HepG2 (cell line): Measurements from ENCODE around the gene TBRG1. TPM values are rescaled to one million over a fixed set of nuclear protein-coding genes. Genes with fewer than 3 reads are reported as not detected.

Experiments used
- CC2D1A ChIP-seq: sonication (generic); formaldehyde crosslinking; IDR thresholded peaks from 2 replicates; pipeline ENCODE4 v1.8.1; 2023; ENCODE audit warnings: mild to moderate bottlenecking, missing genetic modification reagents
- DNMT3B ChIP-seq: conservative IDR thresholded peaks from 2 replicates; pipeline ENCODE4 v1.6.1; 2016; ENCODE audit warnings: missing biosample characterization, control low read depth
- IRF2 ChIP-seq: IDR thresholded peaks from 2 replicates; pipeline ENCODE4 v1.6.1; 2018; ENCODE audit warnings: missing genetic modification reagents, missing compliant biosample characterization
- KDM1A ChIP-seq: IDR thresholded peaks from 2 replicates; pipeline ENCODE4 v1.6.1; 2016; ENCODE audit warnings: missing compliant biosample characterization
- MAFF ChIP-seq: IDR thresholded peaks from 2 replicates; pipeline ENCODE4 v1.6.1; 2011; ENCODE audit warnings: low read depth, low read length, improper control_type of control experiment
- MIER2 ChIP-seq: IDR thresholded peaks from 2 replicates; pipeline ENCODE4 v1.6.1; 2016; ENCODE audit warnings: missing biosample characterization, missing genetic modification reagents
- MXI1 ChIP-seq: IDR thresholded peaks from 3 replicates; pipeline ENCODE4 v1.6.1; 2012; ENCODE audit warnings: low read depth, low read length, inconsistent platforms, borderline replicate concordance
- NFKB2 ChIP-seq: sonication (generic); formaldehyde crosslinking; IDR thresholded peaks from 2 replicates; pipeline ENCODE4 v1.4.0; 2020; ENCODE audit warnings: missing genetic modification reagents, borderline replicate concordance
- NFYC ChIP-seq: IDR thresholded peaks from 2 replicates; pipeline ENCODE4 v1.6.1; 2016; ENCODE audit warnings: missing genetic modification reagents, missing compliant biosample characterization
- POLR2A ChIP-seq, 2 experiments: IDR thresholded peaks; 2 replicates each; pipeline ENCODE4 v1.6.1; 2011; ENCODE audit warnings: low read depth in 2 of 2, low read length in 2 of 2, mild to moderate bottlenecking in 1 of 2, moderate library complexity in 1 of 2; ENCODE audit not compliant: insufficient read depth in 1 of 2
- RAD51 ChIP-seq: fragments of 450-650 bp; IDR thresholded peaks from 2 replicates; pipeline ENCODE4 v1.6.1; 2016; ENCODE audit warnings: borderline replicate concordance
- SNAPC4 ChIP-seq: sonication (generic); formaldehyde crosslinking; IDR thresholded peaks from 2 replicates; pipeline ENCODE4 v1.4.0; 2020; ENCODE audit warnings: mild to moderate bottlenecking, missing genetic modification reagents
- TGIF2 ChIP-seq: IDR thresholded peaks from 2 replicates; pipeline ENCODE4 v1.6.1; 2016; ENCODE audit warnings: control low read depth, missing compliant biosample characterization
- ZBTB38 ChIP-seq: sonication (generic); formaldehyde crosslinking; IDR thresholded peaks from 2 replicates; pipeline ENCODE4 v1.5.1; 2020; ENCODE audit warnings: mild to moderate bottlenecking, missing genetic modification reagents
- ZNF3 ChIP-seq: IDR thresholded peaks from 2 replicates; pipeline ENCODE4 v1.7.0; 2017; ENCODE audit warnings: inconsistent platforms
- ZNF30 ChIP-seq: sonication (generic); formaldehyde crosslinking; IDR thresholded peaks from 2 replicates; pipeline ENCODE4 v1.5.0; 2020; ENCODE audit warnings: mild to moderate bottlenecking, missing genetic modification reagents
- ZNF317 ChIP-seq: sonication (generic); formaldehyde crosslinking; IDR thresholded peaks from 2 replicates; pipeline ENCODE4 v1.5.0; 2020; ENCODE audit warnings: mild to moderate bottlenecking, missing genetic modification reagents
- ZNF430 ChIP-seq: sonication (generic); formaldehyde crosslinking; IDR thresholded peaks from 2 replicates; pipeline ENCODE4 v1.9.0; 2021; ENCODE audit warnings: mild to moderate bottlenecking, missing genetic modification reagents
- ZNF761 ChIP-seq: sonication (generic); formaldehyde crosslinking; conservative IDR thresholded peaks from 2 replicates; pipeline ENCODE4 v1.4.0; 2020; ENCODE audit warnings: mild to moderate bottlenecking, missing genetic modification reagents
- ZNF766 ChIP-seq: sonication (generic); formaldehyde crosslinking; IDR thresholded peaks from 2 replicates; pipeline ENCODE4 v1.5.0; 2020; ENCODE audit warnings: missing genetic modification reagents, borderline replicate concordance
- polyA plus RNA-seq, 8 experiments: library from polyadenylated mRNA; depleted of rRNA in 3 of 8; stranded (reverse) in 7 of 8; unstranded in 1 of 8; fragments of >200 nt; fragmentation: Illumina TruSeq in 4 of 8; extraction: Trizol in 4 of 8; gene quantifications; 2 replicates each; pipeline versions ENCODE4 v1.2.1 to v1.2.3, GENCODE V29; 2011 to 2016; ENCODE audit warnings: low read depth in 4 of 8, missing spikeins in 1 of 8, mixed read lengths in 1 of 8; ENCODE audit not compliant: insufficient read depth in 1 of 8
- total RNA-seq, 5 experiments: library from RNA; depleted of rRNA; stranded (reverse); fragments of >200 nt; fragmentation: Illumina TruSeq; extraction: Trizol; gene quantifications; 2 replicates each; pipeline ENCODE4 v1.2.3, GENCODE V29; 2016; ENCODE audit warnings: low read depth in 1 of 5
- TF ChIP-seq, protein P1 (sequence below): sonication (generic); formaldehyde crosslinking; IDR thresholded peaks from 2 replicates; pipeline ENCODE4 v1.9.0; 2021; ENCODE audit warnings: missing genetic modification reagents, borderline replicate concordance
- TF ChIP-seq, protein P2 (sequence below): fragments of 450-650 bp; IDR thresholded peaks from 2 replicates; pipeline ENCODE4 v1.6.1; 2016

The TBRG1 gene
- total and polyA plus RNA-seq, 2 of the 13 experiments (the other 11 are each of a cell fraction or from before 2014, with no cell fraction given) = 21.7 to 25.6 TPM

GRCh38 chr11:124622531-124623451 lies at the start of gene TBRG1 (continued):
- peak; percentile 95 to 97 for TF ChIP-seq POLR2A (IDR thresholded peaks at IDR 0.05; ENCODE audit: insufficient read depth in 1 of 2, low read depth in 2 of 2, low read length in 2 of 2)
- TF ChIP-seq, protein P1, sequence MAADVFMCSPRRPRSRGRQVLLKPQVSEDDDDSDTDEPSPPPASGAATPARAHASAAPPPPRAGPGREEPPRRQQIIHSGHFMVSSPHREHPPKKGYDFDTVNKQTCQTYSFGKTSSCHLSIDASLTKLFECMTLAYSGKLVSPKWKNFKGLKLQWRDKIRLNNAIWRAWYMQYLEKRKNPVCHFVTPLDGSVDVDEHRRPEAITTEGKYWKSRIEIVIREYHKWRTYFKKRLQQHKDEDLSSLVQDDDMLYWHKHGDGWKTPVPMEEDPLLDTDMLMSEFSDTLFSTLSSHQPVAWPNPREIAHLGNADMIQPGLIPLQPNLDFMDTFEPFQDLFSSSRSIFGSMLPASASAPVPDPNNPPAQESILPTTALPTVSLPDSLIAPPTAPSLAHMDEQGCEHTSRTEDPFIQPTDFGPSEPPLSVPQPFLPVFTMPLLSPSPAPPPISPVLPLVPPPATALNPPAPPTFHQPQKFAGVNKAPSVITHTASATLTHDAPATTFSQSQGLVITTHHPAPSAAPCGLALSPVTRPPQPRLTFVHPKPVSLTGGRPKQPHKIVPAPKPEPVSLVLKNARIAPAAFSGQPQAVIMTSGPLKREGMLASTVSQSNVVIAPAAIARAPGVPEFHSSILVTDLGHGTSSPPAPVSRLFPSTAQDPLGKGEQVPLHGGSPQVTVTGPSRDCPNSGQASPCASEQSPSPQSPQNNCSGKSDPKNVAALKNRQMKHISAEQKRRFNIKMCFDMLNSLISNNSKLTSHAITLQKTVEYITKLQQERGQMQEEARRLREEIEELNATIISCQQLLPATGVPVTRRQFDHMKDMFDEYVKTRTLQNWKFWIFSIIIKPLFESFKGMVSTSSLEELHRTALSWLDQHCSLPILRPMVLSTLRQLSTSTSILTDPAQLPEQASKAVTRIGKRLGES (CRISPR knock-in tag) = no peak; the same call in 1 of the 2 replicates
- peak; percentile 72; the same call in 1 of the 2 replicates for TF ChIP-seq ZNF317 (CRISPR knock-in tag)
- peak; percentile 58; the same call in 1 of the 2 replicates for TF ChIP-seq ZNF761 (CRISPR knock-in tag)
- TF ChIP-seq RAD51 = no peak
- peak; percentile 91 for TF ChIP-seq SNAPC4 (CRISPR knock-in tag)
- TF ChIP-seq ZNF430 = peak; percentile 69; the same call in 1 of the 2 replicates
- 0 out of 2 replicates have a peak, but pooled peaks have one; percentile 46 for TF ChIP-seq ZNF766 (CRISPR knock-in tag)
- TF ChIP-seq, protein P2, sequence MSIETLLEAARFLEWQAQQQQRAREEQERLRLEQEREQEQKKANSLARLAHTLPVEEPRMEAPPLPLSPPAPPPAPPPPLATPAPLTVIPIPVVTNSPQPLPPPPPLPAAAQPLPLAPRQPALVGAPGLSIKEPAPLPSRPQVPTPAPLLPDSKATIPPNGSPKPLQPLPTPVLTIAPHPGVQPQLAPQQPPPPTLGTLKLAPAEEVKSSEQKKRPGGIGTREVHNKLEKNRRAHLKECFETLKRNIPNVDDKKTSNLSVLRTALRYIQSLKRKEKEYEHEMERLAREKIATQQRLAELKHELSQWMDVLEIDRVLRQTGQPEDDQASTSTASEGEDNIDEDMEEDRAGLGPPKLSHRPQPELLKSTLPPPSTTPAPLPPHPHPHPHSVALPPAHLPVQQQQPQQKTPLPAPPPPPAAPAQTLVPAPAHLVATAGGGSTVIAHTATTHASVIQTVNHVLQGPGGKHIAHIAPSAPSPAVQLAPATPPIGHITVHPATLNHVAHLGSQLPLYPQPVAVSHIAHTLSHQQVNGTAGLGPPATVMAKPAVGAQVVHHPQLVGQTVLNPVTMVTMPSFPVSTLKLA = no peak
- TF ChIP-seq ZBTB38 = peak; percentile 72
- no peak; the same call in 1 of the 2 replicates for TF ChIP-seq DNMT3B
- no peak for TF ChIP-seq CC2D1A (CRISPR knock-in tag)
- no peak for TF ChIP-seq ZNF30 (CRISPR knock-in tag)
- no peak; the same call in 2 of the 3 replicates for TF ChIP-seq MXI1
- TF ChIP-seq TGIF2 (CRISPR knock-in tag) = peak; percentile 63; the same call in 1 of the 2 replicates
- TF ChIP-seq MAFF = no peak
- TF ChIP-seq MIER2 = peak; percentile 70; the same call in 1 of the 2 replicates
- TF ChIP-seq KDM1A (CRISPR knock-in tag) = no peak
- TF ChIP-seq IRF2 (CRISPR knock-in tag) = peak; percentile 89; the same call in 1 of the 2 replicates
- peak; percentile 87; the same call in 1 of the 2 replicates for TF ChIP-seq NFKB2 (CRISPR knock-in tag)
- no peak for TF ChIP-seq ZNF3 (CRISPR knock-in tag)
- 0 out of 2 replicates have a peak, but pooled peaks have one; percentile 25 for TF ChIP-seq NFYC (CRISPR knock-in tag)
